Duodenal mucosa (tissue), 2 donors: ENCODE data around the gene MTCL1.

Experiments
- H3K27ac ChIP-seq: one replicate; pipeline ENCODE4 v1.7.0; 2013; ENCODE audit warnings: low read depth, low read length
- H3K27me3 ChIP-seq, 2 donors: one replicate each; pipeline ENCODE4 v1.7.0; 2013; ENCODE audit warnings: low read length in 2 of 2, control low read depth in 1 of 2; ENCODE audit not compliant: insufficient read depth in 2 of 2, control insufficient read depth in 1 of 2
- H3K36me3 ChIP-seq, 2 donors: one replicate each; pipeline ENCODE4 v1.7.0; 2013; ENCODE audit warnings: low read length in 2 of 2, control low read depth in 1 of 2; ENCODE audit not compliant: insufficient read depth in 2 of 2, control insufficient read depth in 1 of 2
- H3K4me1 ChIP-seq, 2 donors: one replicate each; pipeline ENCODE4 v1.7.0; 2013; ENCODE audit warnings: low read length in 2 of 2, control low read depth in 1 of 2; ENCODE audit not compliant: insufficient read depth in 2 of 2, control insufficient read depth in 1 of 2
- H3K4me3 ChIP-seq, 2 donors: one replicate each; pipeline ENCODE4 v1.7.0; 2013; ENCODE audit warnings: low read length in 2 of 2, low read depth in 1 of 2
- H3K9ac ChIP-seq, 2 donors: one replicate each; pipeline ENCODE4 v1.7.0; 2013; ENCODE audit warnings: low read length in 2 of 2, low read depth in 1 of 2
- H3K9me3 ChIP-seq, 2 donors: one replicate each; pipeline ENCODE4 v1.7.0; 2013; ENCODE audit warnings: low read length in 2 of 2, control low read depth in 1 of 2; ENCODE audit not compliant: control insufficient read depth in 1 of 2

The MTCL1 gene

DNA sequence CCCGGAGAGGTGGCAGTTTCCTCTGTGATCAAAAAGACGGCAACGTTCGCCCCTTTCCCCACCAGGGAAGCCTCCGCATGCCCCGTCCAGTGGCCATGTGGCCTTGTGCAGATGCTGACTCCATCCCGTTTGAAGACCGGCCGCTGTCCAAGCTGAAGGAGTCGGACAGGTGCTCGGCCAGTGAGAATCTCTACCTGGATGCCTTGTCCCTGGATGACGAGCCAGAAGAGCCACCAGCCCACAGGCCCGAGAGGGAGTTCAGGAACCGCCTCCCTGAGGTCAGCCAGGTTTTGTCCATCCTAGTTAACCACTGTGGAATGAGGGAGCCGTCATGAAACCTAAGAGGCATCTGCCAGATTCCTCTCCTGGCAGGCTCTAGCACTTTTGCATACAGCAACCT is 113.6 kb downstream of the MTCL1 start:
- Histone ChIP-seq H3K9ac (no peak overlapping the region), H3K27ac (no peak overlapping the region), H3K4me3 (no peak overlapping the region), H3K36me3 (peaks cover 0 to 3% of the 10 kb centered on the region in 2 donors), H3K27me3 (no peaks in the 10 kb centered on the region), H3K9me3 (no peaks in the 10 kb centered on the region), H3K4me1 (no peaks in the 10 kb centered on the region)

DNA sequence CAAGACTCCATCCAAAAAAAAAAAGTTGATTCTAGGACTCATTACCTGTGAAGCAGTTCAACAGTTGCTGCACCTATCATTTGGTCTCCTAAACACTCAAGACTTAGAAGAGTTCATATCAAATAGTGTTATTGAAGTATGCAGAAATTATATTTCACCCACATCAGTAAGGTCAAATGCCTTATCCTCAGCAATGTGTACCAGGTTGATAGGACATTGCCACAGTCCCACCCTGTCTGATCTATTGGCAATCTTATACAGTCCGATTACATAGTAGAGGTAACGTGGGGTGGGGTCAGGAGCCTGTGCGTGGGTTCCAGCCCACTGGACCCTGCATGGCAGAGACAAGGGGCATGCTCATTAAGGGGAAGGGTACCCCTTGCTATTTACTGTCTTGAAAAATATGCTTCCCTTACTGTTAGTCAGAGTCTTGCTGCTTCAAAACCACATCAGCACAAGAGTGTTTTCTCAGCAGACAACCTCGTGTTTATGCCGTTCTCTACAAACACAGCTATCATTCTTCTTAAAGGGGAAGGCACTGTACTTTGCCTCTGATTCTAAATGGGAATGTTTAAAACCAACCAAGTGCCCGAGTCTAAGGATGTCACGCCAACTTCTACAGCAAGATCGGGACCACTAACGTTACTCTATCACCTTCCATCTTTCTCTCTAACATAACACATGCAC is 115.2 kb downstream of the MTCL1 start:
- Histone ChIP-seq H3K9ac (no peak overlapping the region), H3K36me3 (peaks cover 0 to 3% of the 10 kb centered on the region in 2 donors), H3K9me3 (no peaks in the 10 kb centered on the region), H3K4me3 (no peak overlapping the region), H3K27ac (no peak overlapping the region), H3K27me3 (no peaks in the 10 kb centered on the region), H3K4me1 (no peaks in the 10 kb centered on the region)

DNA sequence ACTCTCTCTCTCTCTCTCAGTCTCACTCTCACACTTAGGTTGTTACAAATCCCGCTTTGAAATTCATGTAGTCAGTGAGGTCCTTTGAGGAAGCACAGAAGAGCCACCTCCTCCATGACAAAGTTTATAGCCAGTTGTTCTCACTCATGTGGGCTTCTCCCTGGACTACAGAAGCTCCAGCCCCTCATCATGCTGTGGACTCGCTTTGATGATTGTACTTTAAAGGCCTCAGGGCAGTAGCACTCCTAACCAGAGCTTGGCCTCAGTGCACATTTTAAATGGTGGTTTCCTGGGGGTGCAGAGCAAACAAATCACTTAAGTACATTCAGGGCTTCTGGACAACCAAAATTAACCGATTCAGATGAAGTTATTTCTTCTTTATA is 115.7 kb downstream of the MTCL1 start:
- Histone ChIP-seq H3K36me3 (peaks cover 0 to 3% of the 10 kb centered on the region in 2 donors), H3K9me3 (no peaks in the 10 kb centered on the region), H3K4me1 (no peaks in the 10 kb centered on the region), H3K27me3 (no peaks in the 10 kb centered on the region), H3K9ac (no peak overlapping the region), H3K27ac (no peak overlapping the region), H3K4me3 (no peak overlapping the region)

DNA sequence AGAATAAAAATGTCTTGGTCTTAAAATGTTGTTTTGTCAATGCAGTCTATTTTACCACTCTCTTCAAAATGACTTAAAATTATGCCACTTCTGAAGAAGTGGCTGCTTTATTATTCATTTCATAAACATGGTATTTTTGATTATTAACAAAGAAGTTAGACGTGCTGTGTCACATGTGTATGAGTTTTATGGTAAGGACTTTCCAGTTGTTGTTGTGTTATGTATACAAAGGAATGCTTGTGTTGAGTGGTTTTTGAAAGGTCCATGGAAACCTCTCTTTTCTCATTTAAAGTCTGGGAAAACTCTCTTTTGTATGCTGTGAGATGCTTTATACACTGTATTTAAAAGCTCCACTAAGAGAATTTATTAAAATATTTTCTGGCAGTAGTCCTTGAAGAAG is 116.2 kb downstream of the MTCL1 start:
- no peaks in the 10 kb centered on the region for H3K4me1 ChIP-seq

DNA sequence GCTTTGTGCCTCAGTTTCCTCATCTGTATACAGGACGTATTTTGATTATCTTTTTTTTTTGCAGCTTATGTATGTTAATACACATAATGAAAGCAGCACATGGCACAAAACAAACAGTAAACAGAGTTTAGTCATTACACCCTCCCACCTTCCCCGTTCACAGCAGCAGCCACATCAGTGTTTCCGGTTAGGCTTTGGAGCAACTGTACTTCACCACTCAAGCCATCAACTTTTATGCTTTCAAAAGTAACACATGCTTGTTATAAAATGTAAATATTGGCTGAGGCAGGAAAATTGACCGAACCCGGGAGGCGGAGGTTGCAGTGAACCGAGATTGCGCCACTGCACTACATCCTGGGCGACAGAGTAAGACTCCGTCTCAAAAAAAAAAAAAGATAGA is 117.3 kb downstream of the MTCL1 start:
- Histone ChIP-seq H3K4me3 (no peak overlapping the region), H3K4me1 (no peaks in the 10 kb centered on the region), H3K9ac (no peak overlapping the region), H3K36me3 (peaks cover 0 to 3% of the 10 kb centered on the region in 2 donors), H3K9me3 (no peaks in the 10 kb centered on the region), H3K27ac (no peak overlapping the region), H3K27me3 (no peaks in the 10 kb centered on the region)

More for the DNA sequence above, 116.2 kb downstream of the MTCL1 start:
- Histone ChIP-seq H3K4me3 (no peak overlapping the region), H3K9me3 (no peaks in the 10 kb centered on the region), H3K36me3 (peaks cover 0 to 3% of the 10 kb centered on the region in 2 donors), H3K27me3 (no peaks in the 10 kb centered on the region), H3K27ac (no peak overlapping the region), H3K9ac (no peak overlapping the region)

DNA sequence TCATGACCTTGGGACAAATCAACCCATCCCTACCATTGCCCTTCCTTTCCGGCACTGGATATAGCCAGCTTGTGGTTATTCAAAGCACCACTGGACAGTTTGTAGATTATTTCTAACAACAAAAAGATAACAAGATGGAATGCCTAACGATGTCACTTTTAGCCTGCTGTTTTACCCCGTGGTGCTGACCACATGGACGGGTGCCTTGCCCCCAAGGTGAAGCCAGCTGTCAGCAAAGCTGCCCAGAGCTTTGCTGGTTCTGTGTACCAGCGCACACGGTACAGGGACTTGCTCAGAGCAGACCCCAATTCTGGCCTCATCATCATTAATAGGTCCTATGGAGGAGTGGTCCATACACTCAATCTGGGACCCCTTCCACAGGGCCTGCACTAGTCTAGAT is 118.2 kb downstream of the MTCL1 start:
- Histone ChIP-seq H3K4me1 (no peaks in the 10 kb centered on the region), H3K27ac (no peak overlapping the region), H3K36me3 (peaks cover 0 to 3% of the 10 kb centered on the region in 2 donors), H3K9ac (no peak overlapping the region), H3K27me3 (no peaks in the 10 kb centered on the region), H3K4me3 (no peak overlapping the region), H3K9me3 (no peaks in the 10 kb centered on the region)

DNA sequence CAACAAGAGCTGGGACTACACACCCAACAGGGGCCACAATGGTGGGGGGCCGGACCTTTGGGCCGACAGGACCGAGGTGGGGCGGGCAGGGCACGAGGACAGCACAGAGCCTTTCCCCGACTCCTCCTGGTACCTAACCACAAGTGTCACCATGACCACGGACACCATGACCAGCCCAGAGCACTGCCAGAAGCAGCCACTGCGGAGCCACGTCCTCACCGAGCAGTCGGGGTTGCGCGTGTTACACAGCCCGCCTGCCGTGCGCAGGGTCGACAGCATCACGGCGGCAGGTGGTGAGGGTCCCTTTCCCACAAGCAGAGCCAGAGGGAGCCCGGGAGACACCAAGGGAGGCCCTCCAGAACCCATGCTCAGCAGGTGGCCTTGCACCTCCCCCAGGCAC is 119.5 kb downstream of the MTCL1 start:
- H3K27ac ChIP-seq: no peak overlapping the region
- H3K36me3 ChIP-seq: no peaks in the 10 kb centered on the region

DNA sequence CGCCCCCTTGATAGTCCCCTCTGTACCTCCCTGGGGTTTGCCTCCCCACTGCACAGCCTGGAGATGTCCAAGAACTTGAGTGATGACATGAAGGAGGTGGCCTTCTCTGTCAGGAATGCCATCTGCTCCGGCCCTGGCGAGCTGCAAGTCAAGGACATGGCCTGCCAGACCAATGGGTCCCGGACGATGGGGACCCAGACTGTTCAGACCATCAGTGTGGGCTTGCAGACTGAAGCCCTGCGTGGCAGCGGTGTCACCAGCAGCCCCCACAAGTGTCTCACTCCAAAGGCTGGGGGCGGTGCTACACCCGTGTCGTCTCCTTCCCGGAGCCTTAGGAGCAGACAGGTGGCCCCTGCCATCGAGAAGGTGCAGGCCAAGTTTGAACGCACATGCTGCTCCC is 119.9 kb downstream of the MTCL1 start:
- no peak overlapping the region for H3K4me3 ChIP-seq
- no peak overlapping the region for H3K27ac ChIP-seq
- no peaks in the 10 kb centered on the region for H3K9me3 ChIP-seq
- no peaks in the 10 kb centered on the region for H3K4me1 ChIP-seq
- H3K27me3 ChIP-seq: peaks cover 0 to 2% of the 10 kb centered on the region in 2 donors
- H3K9ac ChIP-seq: no peak overlapping the region
- no peaks in the 10 kb centered on the region for H3K36me3 ChIP-seq

More for the DNA sequence above, 119.5 kb downstream of the MTCL1 start:
- Histone ChIP-seq H3K4me3 (no peak overlapping the region), H3K4me1 (no peaks in the 10 kb centered on the region), H3K27me3 (peaks cover 0 to 2% of the 10 kb centered on the region in 2 donors), H3K9me3 (no peaks in the 10 kb centered on the region), H3K9ac (no peak overlapping the region)

DNA sequence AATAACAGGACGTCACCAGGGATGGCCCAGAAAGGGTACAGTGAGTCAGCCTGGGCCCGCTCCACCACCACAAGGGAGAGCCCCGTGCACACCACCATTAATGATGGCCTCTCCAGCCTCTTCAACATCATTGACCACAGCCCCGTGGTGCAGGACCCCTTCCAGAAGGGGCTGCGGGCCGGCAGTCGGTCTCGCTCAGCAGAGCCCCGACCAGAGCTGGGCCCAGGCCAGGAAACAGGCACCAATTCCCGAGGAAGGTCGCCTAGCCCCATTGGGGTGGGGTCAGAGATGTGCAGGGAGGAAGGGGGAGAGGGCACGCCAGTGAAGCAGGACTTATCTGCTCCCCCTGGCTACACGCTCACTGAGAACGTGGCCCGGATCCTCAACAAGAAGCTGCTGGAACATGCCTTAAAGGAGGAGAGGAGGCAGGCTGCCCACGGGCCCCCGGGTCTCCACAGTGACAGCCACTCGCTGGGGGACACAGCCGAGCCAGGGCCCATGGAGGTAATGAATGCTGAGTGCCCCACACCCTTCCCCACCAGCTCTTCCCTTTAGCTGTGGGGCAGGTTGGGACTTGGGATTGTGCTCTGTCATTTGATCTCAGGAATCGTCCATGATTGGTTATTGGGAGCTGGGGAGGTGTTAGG is 120.5 kb downstream of the MTCL1 start:
- peaks cover 0 to 2% of the 10 kb centered on the region in 2 donors for H3K27me3 ChIP-seq
- H3K9ac ChIP-seq: no peak overlapping the region
- no peak overlapping the region for H3K27ac ChIP-seq
- H3K4me3 ChIP-seq: no peak overlapping the region
- no peaks in the 10 kb centered on the region for H3K4me1 ChIP-seq
- H3K9me3 ChIP-seq: no peaks in the 10 kb centered on the region
- no peaks in the 10 kb centered on the region for H3K36me3 ChIP-seq

DNA sequence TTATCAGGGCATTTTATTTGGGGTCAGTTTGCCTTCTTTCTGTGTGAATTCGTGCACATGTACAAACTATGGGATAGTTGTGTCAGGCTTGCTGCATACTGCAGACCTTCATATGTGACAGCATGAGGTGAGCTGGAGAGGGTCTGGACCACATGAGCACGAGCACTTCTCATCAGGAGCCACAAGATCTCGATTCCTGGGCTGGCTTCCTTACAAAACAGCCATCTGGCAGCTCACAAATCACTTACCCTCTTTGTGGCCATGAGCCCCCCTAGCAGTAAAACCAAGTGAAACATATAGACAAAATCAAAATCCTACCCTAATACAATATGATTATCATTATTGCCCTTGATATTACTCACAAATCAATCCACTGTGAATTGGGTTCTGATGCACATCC is 121.2 kb downstream of the MTCL1 start:
- no peaks in the 10 kb centered on the region for H3K36me3 ChIP-seq
- H3K9me3 ChIP-seq: no peaks in the 10 kb centered on the region

More for the DNA sequence above, 121.2 kb downstream of the MTCL1 start:
- no peak overlapping the region for H3K4me3 ChIP-seq
- no peak overlapping the region for H3K9ac ChIP-seq
- no peak overlapping the region for H3K27ac ChIP-seq
- no peaks in the 10 kb centered on the region for H3K4me1 ChIP-seq
- peaks cover 0 to 2% of the 10 kb centered on the region in 2 donors for H3K27me3 ChIP-seq
